Left hindlimb (tissue), 1 donor: Measurements from ENCODE around the gene PCK1.

Source experiments
- DNase-seq: peaks from one replicate; pipeline ENCODE4 v3.0.0-alpha.2; 2018

The PCK1 gene

DNA sequence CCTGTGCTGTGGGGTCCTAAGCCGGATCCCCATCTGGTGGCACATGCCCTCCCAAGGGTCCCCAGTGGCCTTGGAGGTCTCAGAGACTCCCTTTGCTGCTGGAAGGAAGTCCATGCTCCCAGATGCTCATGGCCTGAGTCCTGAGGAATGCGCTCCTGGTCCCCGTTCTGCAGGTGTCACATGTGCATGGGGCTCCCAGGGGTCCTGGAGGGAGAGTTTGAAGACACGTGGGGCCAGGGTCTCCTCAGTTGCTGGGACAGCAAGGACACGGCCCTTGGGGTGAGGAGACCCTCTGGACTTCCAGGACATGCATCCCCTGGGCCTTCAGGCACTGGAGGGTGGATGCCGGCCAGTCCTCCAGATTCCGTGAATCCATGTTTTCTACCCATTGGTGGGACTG, 47.6 kb downstream of the PCK1 start:
- DNase-seq: no peak

DNA sequence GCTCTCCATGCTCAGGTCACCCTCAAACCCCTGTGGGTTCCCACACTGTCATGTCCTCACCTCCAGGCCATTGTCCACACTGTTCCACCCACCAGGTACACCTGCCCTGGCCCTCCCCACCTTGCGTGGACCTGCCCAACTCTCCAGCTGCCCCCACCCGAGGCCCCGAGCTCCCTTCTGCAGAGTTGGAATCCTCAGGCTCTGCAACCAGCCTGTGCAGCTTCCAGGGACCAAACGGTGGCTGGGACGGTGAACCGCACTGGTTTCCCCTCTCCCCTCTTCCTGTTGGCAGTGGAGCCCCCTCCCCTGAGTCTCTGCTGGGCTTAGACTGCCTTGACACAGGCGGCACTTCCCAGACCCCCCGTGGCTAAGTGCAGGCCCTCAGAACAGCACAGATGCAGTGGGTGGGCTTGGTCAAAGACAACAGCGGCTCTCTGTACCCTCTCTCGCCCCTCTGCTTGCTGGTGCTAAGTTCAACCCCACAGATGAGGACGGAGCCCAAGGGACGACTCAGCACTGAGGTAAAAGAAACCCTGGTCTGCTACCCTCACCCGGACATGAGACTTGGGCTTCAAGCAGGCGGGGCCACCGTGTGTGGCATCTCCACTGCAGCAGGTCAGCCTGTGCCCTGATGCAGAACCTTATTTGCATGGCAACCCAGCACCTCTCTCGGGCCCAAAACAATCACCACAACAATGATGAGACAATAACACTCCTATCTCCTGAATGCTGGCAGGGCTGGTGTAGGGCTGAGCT, 48.4 kb downstream of the PCK1 start:
- DNase-seq: no peak

DNA sequence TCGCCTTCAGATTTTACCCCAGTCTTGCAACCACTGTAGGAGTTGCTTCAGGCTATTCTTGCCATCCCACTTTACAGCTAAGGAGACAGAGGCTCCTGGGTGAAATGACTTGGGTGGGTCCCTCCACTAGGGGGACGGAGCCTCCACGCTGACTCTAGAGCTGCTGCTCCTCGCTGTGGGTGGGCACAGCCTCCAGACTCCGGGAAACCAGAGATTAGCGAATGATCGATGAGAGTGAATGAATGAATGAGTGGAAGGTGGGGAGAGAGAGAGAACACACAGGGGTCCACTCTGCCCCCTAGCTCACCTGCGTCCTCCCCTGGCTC, 48.9 kb downstream of the PCK1 start:
- DNase-seq: no peak

DNA sequence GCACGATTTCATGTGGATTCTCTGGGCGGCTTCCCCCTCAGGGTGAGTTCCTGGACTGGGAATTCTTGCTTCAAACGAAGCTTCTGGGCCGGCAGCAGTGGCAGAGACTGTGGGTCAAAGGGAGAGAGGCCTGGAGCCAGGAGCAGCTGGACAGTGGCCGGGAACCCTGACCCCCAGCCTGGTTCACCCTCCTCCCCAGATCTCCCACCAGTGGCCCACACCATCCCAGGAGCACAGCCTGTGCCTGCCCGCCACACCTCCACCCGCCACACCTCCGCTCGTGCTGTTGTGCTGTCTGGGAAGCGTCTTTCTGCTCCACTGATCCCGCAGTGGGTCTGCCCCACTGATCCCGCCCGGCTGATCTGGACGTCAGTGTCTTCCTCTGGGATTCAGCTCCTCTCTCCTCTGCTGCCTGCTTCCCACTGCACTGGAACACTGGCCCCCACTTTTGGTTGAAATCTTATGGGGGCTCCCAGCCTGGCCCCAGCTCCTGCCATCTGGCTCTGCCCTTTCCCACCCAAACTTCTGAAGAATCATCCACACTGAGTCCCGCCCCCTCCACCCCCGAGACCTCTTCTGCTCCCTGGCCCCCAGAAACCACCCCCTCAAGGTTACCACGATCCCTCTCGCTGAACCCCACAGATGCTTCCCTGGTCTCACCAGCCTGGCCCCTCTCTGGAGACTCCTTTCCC, 49.5 kb downstream of the PCK1 start:
- DNase-seq: no peak

DNA sequence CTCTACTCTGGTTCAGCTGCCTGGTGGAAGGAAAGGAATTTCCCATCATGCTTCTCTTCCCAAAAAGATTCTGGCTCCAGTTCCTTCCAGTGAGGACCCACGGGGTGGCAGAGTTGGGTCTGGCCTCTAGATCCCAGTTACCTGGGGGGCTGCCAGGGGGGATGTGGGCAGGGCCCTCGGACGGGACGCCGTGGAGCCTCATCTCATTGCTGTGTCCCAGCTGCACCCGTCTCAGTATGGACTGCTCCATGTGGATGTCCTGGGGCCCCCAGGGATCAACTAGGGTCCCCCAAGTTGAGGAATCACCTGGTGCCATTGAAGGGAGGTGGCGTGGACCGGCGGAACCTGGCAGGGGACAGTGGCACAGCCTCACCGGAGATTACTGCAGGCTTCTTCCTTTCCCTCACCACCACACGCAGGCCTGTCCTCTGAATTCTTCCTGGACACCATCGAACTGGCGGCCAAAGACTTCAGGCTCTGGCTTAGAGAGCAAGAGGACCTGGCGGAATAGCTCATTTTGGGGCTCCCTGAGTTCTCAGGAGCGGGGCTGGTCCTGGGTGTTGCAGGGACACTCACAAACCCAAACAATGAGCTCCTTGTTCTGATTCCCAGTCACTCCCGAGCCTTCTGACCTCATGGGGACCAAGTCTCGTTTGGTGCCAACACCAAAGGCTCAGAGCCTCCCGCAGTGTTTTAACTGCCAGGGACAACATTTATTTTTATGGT, 50.8 kb downstream of the PCK1 start:
- DNase-seq: no peak

DNA sequence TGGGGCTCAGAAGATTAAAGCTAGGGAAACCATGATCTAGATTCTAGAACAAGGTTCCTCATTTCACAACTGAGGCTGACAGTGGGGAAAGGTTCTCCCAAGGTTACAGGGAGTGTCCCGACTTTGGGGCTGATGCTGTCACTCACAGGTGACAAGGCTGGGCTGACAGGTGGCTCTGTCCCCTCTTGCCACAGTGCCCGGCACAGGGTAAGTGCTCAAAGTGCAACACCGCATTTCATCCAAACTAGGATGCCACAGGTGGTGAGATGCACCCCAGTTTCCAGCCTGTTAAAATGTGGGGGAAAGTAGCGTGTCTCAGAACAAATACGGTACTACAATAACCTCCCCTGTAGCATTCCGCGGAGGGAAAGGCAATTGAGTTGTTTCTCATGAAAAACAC, 51.5 kb downstream of the PCK1 start:
- no peak for DNase-seq

DNA sequence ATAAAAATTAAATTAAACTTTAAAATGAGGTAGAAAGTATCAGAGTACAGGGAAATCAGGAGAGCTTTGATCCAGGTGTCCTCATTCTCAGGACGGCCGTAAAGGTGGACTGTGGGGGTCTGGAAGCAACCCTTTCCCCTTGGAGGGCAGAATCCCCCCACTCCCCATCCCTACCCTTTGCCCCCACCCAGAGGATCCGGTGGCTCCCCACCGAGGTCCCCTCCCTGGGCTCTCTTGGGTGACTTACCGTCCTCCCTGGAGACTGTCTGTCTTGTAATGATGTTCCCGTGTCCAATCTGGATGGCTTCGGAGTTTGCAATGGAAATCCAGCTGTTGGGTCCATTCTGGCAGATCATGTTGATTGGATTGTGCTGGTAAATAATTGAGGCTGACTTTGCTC, 52.0 kb downstream of the PCK1 start:
- no peak for DNase-seq

DNA sequence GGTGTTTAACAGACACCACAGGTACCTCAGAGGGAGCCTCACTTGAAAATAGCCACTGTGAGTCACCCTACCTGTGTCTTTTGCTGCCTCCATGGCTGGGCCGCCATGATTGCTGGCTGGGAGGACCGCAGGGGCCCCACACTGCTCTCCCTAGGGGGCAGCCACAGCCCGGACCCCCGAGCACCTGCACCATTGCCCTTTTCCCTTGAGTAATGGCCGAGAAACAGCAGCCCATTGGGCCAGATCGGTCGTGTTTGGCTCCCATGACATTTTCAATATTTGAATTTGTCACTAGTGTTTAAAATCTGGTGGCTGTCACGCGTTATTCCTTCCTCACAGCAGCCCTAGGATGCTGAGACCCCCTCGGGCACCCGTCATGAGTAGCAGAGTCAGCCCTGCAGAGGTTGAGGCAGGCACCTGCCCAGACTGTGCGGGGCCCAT, 52.6 kb downstream of the PCK1 start:
- no peak for DNase-seq

DNA sequence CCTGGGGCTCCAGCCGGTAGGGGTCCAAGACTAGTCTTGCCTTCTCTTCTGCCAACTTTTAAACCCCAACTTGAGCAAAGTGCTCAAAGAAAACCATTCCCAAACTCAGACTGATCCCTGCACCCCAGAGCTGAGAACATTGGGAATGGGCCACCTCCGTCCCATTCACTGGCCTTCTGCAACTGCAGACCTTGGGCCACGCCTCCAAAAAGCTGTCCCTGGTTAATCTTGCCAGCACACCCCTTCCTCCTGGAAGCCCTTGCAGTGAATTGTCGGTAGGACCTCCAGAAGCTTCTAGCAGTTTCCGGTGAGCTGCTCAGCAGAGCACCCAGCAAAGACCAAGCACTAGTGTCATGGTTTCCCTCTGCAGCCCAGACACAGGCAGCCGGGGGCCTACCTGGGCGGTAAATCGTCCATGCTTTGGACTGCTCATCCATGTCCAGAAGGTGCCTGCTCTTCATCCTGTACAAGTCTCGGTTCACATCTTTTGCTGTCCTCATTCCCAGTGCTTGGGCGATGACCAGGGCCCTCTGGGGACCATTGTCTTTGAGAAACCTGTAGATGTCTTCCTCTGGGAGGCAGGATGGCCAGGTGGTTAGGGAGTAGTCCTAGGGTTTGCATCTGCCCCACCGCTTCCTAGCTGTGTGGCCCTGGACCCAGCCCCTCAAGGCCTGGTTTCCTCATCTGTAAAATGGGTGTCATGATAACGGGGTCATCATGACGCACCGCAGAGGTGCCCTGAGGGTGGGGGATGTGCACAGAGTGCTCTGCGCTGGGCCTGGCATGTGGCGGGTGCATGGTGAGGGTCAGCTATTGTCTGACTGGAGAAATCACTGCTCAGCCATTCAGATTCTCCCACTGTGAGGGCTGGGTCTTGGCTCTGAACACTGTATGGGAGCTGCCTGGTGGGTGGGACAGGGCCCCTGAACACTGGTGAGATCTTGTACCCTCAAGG, 53.9 kb downstream of the PCK1 start:
- DNase-seq: no peak

DNA sequence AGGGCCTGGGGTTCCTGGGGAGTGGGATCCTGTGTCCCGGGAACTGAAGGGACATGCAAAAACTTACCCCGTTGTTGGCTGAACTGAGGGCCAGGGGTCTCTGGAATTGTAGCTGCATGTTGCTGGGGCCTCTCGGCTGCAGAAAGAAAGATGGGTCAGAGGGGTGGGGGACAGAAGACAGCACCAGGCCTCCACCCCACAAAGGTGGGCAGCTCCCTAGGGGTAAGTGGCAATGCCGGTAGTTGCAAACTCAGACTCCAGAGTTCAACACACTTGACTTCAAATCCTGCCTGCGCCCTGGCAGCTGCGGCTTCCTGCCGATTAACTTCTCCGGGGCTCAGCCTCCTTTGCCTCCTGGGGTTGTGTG, 54.5 kb downstream of the PCK1 start:
- DNase-seq: no peak

DNA sequence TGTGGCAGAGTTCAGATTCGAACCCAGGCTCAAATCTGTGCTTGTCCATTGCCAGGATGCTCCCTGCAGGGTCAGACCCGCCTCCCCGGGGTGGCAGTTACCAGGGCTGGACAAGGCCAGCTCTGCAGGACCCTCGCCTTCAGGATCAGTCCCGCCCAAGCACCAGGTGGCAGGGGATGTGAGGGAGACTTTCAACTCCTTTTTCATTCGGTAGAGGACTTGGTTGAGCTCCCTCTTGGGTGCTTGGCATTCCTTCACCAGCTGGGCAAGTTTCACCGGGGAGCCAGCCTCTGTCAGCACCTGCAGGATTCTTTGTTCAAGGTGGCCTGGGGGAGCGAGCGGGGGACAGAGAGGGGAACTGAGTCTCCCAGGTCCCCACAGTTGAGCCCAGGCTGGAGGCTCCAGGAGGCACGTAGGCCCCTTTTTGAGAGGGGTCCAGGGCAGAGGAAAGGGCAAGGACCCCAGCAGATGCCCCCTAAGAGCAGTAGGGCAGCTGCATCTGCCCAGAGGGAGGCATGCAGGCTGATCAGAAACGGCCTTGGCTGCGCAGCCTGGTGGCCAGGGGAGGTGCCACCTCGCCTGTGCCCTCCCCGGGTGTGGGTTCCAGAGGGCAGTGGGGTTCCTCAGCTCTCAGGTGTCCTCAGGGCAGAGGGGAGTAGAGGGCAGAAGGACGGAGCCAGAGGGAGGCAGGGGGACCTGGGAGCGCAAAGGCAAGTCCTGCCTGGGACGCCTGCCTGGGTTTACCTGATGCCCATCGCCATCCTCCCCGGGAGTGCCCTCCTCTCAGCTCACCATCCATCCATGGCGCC, 55.4 kb downstream of the PCK1 start:
- no peak for DNase-seq

DNA sequence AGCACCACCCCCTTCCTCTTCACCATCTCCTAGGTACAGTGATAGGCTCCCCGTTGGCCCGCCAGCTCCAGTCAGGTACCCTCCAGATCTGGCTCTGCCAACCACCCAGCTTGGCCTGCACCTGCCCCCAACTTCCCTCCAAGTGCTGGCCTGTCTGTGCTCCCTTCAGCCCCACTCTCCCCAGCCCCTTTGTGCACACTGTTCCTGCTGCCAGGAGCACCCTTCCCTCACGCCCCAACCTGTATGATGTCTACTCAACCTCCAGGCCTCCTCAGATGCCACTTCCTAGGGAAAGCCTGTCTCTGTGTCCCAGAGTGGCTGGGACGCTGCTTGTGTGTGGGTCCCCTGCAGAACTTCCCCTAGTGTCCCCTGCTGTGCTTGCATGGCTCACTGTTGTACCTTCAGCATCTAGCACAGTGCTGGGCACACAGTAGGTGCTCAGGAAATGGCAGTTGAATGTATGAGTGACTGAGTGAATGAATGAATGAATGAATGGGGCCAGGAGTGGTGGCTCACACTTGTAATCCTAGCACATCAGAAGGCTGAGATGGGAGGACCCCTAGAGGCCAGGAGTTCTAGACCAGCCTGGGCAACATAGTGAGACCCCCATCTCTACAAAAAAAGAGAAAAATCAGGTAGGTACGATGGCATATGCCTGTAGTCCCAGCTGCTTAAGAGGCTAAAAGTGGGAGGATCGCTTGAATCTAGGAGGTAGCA, 56.3 kb downstream of the PCK1 start:
- DNase-seq: no peak
